ENCODE measurements around the gene C16orf92. TPM values are rescaled to one million over a fixed set of nuclear protein-coding genes. Genes with fewer than 3 reads are reported as not detected.

The C16orf92 gene
- total RNA-seq, 1 experiment from 2014 or later: not detected

DNA sequence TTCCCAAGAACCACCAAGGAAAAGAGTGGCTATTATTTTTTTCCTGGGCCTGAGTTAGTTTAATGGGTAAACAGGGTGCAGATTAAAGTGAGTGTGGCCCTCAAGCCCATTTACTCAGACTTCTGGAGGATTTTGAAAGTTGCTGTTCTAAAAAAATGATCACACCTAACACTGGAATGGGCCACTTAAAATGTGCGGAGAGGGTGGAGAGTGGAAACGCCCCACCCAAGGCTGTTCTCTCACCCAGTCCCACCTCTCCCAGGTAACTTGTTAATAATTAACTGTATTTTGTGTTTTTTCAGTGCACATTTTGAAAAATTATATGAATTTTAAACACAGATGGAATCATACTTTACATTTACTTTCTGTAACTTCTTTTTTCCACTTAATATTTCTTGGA lies 33.0 kb upstream of the C16orf92 start:
- CTCF ChIA-PET: no interaction called here
- DNase-seq (ENCODE audit: low spot score): no peak
- H3K4me1 ChIP-seq (ENCODE audit: insufficient read depth, low read length, poor library complexity, severe bottlenecking): peaks cover 8% of the 10 kb centered on the region
- TF ChIP-seq, protein P1, sequence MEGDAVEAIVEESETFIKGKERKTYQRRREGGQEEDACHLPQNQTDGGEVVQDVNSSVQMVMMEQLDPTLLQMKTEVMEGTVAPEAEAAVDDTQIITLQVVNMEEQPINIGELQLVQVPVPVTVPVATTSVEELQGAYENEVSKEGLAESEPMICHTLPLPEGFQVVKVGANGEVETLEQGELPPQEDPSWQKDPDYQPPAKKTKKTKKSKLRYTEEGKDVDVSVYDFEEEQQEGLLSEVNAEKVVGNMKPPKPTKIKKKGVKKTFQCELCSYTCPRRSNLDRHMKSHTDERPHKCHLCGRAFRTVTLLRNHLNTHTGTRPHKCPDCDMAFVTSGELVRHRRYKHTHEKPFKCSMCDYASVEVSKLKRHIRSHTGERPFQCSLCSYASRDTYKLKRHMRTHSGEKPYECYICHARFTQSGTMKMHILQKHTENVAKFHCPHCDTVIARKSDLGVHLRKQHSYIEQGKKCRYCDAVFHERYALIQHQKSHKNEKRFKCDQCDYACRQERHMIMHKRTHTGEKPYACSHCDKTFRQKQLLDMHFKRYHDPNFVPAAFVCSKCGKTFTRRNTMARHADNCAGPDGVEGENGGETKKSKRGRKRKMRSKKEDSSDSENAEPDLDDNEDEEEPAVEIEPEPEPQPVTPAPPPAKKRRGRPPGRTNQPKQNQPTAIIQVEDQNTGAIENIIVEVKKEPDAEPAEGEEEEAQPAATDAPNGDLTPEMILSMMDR (conservative IDR thresholded peaks at IDR 0.05; ENCODE audit: low read depth, low read length): no peak
- TF ChIP-seq EZH2 (IDR thresholded peaks at IDR 0.05; ENCODE audit: borderline replicate concordance, low read depth, low read length, poor library complexity, severe bottlenecking): no peak
- POLR2A ChIA-PET (ENCODE audit: low non-redundant PET): no interaction called here
- no peak overlapping the region for H3K27ac ChIP-seq (ENCODE audit: low read depth, low read length, poor library complexity, severe bottlenecking)
- no TSS peak for BruUV-seq (replicated peaks)
- intact Hi-C loops (cut with micrococcal nuclease; ENCODE audit: unreplicated experiment): no loop called here
- no peaks in the 10 kb centered on the region for H3K27me3 ChIP-seq (replicated peaks; ENCODE audit: insufficient read depth, low read depth, low read length, poor library complexity)
- H3K9me3 ChIP-seq (ENCODE audit: low read depth, low read length, poor library complexity, severe bottlenecking): no peaks in the 10 kb centered on the region
- H3K36me3 ChIP-seq (ENCODE audit: insufficient read depth, low read length, poor library complexity, severe bottlenecking): peaks cover 63% of the 10 kb centered on the region
- H3K4me3 ChIP-seq (ENCODE audit: low read depth, low read length, poor library complexity, severe bottlenecking): no peak overlapping the region

DNA sequence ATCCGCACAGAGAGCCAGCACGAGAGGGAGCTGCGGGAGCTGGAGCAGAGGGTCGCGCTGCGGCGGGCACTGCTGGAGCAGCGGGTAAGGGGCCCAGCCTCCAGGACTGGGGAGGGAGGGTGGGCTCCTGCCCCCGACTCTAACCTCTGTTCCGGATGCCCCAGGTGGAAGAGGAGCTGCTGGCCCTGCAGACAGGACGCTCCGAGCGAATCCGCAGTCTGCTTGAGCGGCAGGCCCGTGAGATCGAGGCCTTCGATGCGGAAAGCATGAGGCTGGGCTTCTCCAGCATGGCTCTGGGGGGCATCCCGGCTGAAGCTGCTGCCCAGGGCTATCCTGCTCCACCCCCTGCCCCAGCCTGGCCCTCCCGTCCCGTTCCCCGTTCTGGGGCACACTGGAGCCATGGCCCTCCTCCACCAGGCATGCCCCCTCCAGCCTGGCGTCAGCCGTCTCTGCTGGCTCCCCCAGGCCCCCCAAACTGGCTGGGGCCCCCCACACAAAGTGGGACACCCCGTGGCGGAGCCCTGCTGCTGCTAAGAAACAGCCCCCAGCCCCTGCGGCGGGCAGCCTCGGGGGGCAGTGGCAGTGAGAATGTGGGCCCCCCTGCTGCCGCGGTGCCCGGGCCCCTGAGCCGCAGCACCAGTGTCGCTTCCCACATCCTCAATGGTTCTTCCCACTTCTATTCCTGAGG lies 32.0 kb upstream of the C16orf92 start:
- Histone ChIP-seq H3K4me1 (ENCODE audit: insufficient read depth, low read length, poor library complexity, severe bottlenecking) (peaks cover 11% of the 10 kb centered on the region), H3K27ac (ENCODE audit: low read depth, low read length, poor library complexity, severe bottlenecking) (no peak overlapping the region), H3K27me3 (replicated peaks; ENCODE audit: insufficient read depth, low read depth, low read length, poor library complexity) (no peaks in the 10 kb centered on the region), H3K9me3 (ENCODE audit: low read depth, low read length, poor library complexity, severe bottlenecking) (no peaks in the 10 kb centered on the region), H3K4me3 (ENCODE audit: low read depth, low read length, poor library complexity, severe bottlenecking) (no peak overlapping the region), H3K36me3 (ENCODE audit: insufficient read depth, low read length, poor library complexity, severe bottlenecking) (peaks cover 53% of the 10 kb centered on the region)
- no TSS peak for BruUV-seq (replicated peaks)
- TF ChIP-seq EZH2 (IDR thresholded peaks at IDR 0.05; ENCODE audit: borderline replicate concordance, low read depth, low read length, poor library complexity, severe bottlenecking): no peak
- TF ChIP-seq, protein P1 (conservative IDR thresholded peaks at IDR 0.05; ENCODE audit: low read depth, low read length): no peak
- no peak for DNase-seq (ENCODE audit: low spot score)
- ChIA-PET CTCF (no interaction called here), POLR2A (ENCODE audit: low non-redundant PET) (no interaction called here)
- intact Hi-C loops (cut with micrococcal nuclease; ENCODE audit: unreplicated experiment): no loop called here

DNA sequence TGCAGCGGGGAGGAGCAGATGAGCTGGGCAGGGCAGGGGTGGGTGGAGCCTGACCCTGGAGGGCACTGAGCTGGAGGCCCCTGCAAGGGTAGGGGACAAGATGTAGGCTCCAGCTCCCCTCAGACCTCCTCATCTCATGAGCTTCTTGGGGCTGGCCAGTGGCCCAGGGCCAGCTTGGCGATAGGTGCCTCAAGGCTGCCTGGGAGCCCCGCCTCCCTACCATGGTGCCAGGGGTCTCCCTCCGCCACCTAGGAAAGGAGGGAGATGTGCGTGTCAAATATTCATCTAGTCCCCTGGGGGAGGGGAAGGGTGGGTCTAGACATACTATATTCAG lies 31.5 kb upstream of the C16orf92 start:
- ChIA-PET POLR2A (ENCODE audit: low non-redundant PET) (no interaction called here), CTCF (no interaction called here)
- no peak for DNase-seq (ENCODE audit: low spot score)
- no peaks in the 10 kb centered on the region for H3K9me3 ChIP-seq (ENCODE audit: low read depth, low read length, poor library complexity, severe bottlenecking)
- peaks cover 48% of the 10 kb centered on the region for H3K36me3 ChIP-seq (ENCODE audit: insufficient read depth, low read length, poor library complexity, severe bottlenecking)
- no peak for TF ChIP-seq EZH2 (IDR thresholded peaks at IDR 0.05; ENCODE audit: borderline replicate concordance, low read depth, low read length, poor library complexity, severe bottlenecking)
- TF ChIP-seq, protein P1 (conservative IDR thresholded peaks at IDR 0.05; ENCODE audit: low read depth, low read length): no peak
- intact Hi-C loops (cut with micrococcal nuclease; ENCODE audit: unreplicated experiment): no loop called here
- H3K4me3 ChIP-seq (ENCODE audit: low read depth, low read length, poor library complexity, severe bottlenecking): no peak overlapping the region
- BruUV-seq (replicated peaks): no TSS peak
- no peaks in the 10 kb centered on the region for H3K27me3 ChIP-seq (replicated peaks; ENCODE audit: insufficient read depth, low read depth, low read length, poor library complexity)
- H3K4me1 ChIP-seq (ENCODE audit: insufficient read depth, low read length, poor library complexity, severe bottlenecking): peaks cover 11% of the 10 kb centered on the region
- no peak overlapping the region for H3K27ac ChIP-seq (ENCODE audit: low read depth, low read length, poor library complexity, severe bottlenecking)

Measured in A673 (cell line).